ENCODE data around the gene ATG5.

ATG5 gene

GRCh38 chr6:106226676-106227075 lies 98.9 kb downstream of the ATG5 start:
- H3K36me3 ChIP-seq (ENCODE audit: control insufficient read depth, insufficient read depth, low read length), result no peaks in the 10 kb centered on the region
- WGBS (ENCODE audit: insufficient coverage, insufficient read length), result no CpG with 5 or more reads among the region's 2 CpGs
- no peaks in the 10 kb centered on the region for H3K4me1 ChIP-seq (ENCODE audit: control insufficient read depth, insufficient read depth, low read length)
- no peaks in the 10 kb centered on the region for H3K27me3 ChIP-seq (ENCODE audit: control insufficient read depth, insufficient read depth, low read length)
- H3K9me3 ChIP-seq (ENCODE audit: control insufficient read depth, insufficient read depth, low read length), result no peaks in the 10 kb centered on the region
- DNase-seq (ENCODE audit: low read depth, low spot score), result no peak
- no peak overlapping the region for H3K27ac ChIP-seq (ENCODE audit: low read length)
- H3K4me3 ChIP-seq (ENCODE audit: low read length), result no peak overlapping the region

GRCh38 chr6:106225581-106225980 lies 100.0 kb downstream of the ATG5 start:
- no peak for DNase-seq (ENCODE audit: low read depth, low spot score)
- no peaks in the 10 kb centered on the region for H3K9me3 ChIP-seq (ENCODE audit: control insufficient read depth, insufficient read depth, low read length)
- no peak overlapping the region for H3K4me3 ChIP-seq (ENCODE audit: low read length)
- H3K27me3 ChIP-seq (ENCODE audit: control insufficient read depth, insufficient read depth, low read length), result no peaks in the 10 kb centered on the region
- no peaks in the 10 kb centered on the region for H3K36me3 ChIP-seq (ENCODE audit: control insufficient read depth, insufficient read depth, low read length)
- no peaks in the 10 kb centered on the region for H3K4me1 ChIP-seq (ENCODE audit: control insufficient read depth, insufficient read depth, low read length)
- H3K27ac ChIP-seq (ENCODE audit: low read length), result no peak overlapping the region

- WGBS (ENCODE audit: insufficient coverage, insufficient read length), result no CpG with 5 or more reads among the region's 2 CpGs
- Histone ChIP-seq H3K27ac (ENCODE audit: low read length) (no peak overlapping the region), H3K4me3 (ENCODE audit: low read length) (no peak overlapping the region), H3K27me3 (ENCODE audit: control insufficient read depth, insufficient read depth, low read length) (no peaks in the 10 kb centered on the region), H3K4me1 (ENCODE audit: control insufficient read depth, insufficient read depth, low read length) (no peaks in the 10 kb centered on the region), H3K36me3 (ENCODE audit: control insufficient read depth, insufficient read depth, low read length) (no peaks in the 10 kb centered on the region), H3K9me3 (ENCODE audit: control insufficient read depth, insufficient read depth, low read length) (no peaks in the 10 kb centered on the region)
- peak; percentile 16 for DNase-seq (ENCODE audit: low read depth, low spot score)
Observed at GRCh38 chr6:106223300-106223930, 102.1 kb downstream of the ATG5 start.

GRCh38 chr6:106220485-106220884 lies 105.1 kb downstream of the ATG5 start:
- H3K4me3 ChIP-seq (ENCODE audit: low read length), result no peak overlapping the region
- H3K36me3 ChIP-seq (ENCODE audit: control insufficient read depth, insufficient read depth, low read length), result no peaks in the 10 kb centered on the region
- no peak overlapping the region for H3K27ac ChIP-seq (ENCODE audit: low read length)
- H3K27me3 ChIP-seq (ENCODE audit: control insufficient read depth, insufficient read depth, low read length), result no peaks in the 10 kb centered on the region
- DNase-seq (ENCODE audit: low read depth, low spot score), result no peak
- H3K9me3 ChIP-seq (ENCODE audit: control insufficient read depth, insufficient read depth, low read length), result no peaks in the 10 kb centered on the region
- H3K4me1 ChIP-seq (ENCODE audit: control insufficient read depth, insufficient read depth, low read length), result no peaks in the 10 kb centered on the region

- WGBS (ENCODE audit: insufficient coverage, insufficient read length), result no CpG with 5 or more reads among the region's 1 CpG
Observed at GRCh38 chr6:106216527-106216926, 109.0 kb downstream of the ATG5 start.

GRCh38 chr6:106215608-106216007 lies 110.0 kb downstream of the ATG5 start:
- Histone ChIP-seq H3K27ac (ENCODE audit: low read length) (no peak overlapping the region), H3K36me3 (ENCODE audit: control insufficient read depth, insufficient read depth, low read length) (no peaks in the 10 kb centered on the region), H3K4me1 (ENCODE audit: control insufficient read depth, insufficient read depth, low read length) (no peaks in the 10 kb centered on the region), H3K4me3 (ENCODE audit: low read length) (no peak overlapping the region), H3K9me3 (ENCODE audit: control insufficient read depth, insufficient read depth, low read length) (no peaks in the 10 kb centered on the region), H3K27me3 (ENCODE audit: control insufficient read depth, insufficient read depth, low read length) (no peaks in the 10 kb centered on the region)
- no peak for DNase-seq (ENCODE audit: low read depth, low spot score)
- WGBS (ENCODE audit: insufficient coverage, insufficient read length), result no CpG with 5 or more reads among the region's 3 CpGs

More at GRCh38 chr6:106216527-106216926, 109.0 kb downstream of the ATG5 start:
- H3K27ac ChIP-seq (ENCODE audit: low read length), result no peak overlapping the region
- H3K9me3 ChIP-seq (ENCODE audit: control insufficient read depth, insufficient read depth, low read length), result no peaks in the 10 kb centered on the region
- no peak overlapping the region for H3K4me3 ChIP-seq (ENCODE audit: low read length)
- no peaks in the 10 kb centered on the region for H3K27me3 ChIP-seq (ENCODE audit: control insufficient read depth, insufficient read depth, low read length)
- no peak for DNase-seq (ENCODE audit: low read depth, low spot score)
- no peaks in the 10 kb centered on the region for H3K4me1 ChIP-seq (ENCODE audit: control insufficient read depth, insufficient read depth, low read length)
- H3K36me3 ChIP-seq (ENCODE audit: control insufficient read depth, insufficient read depth, low read length), result no peaks in the 10 kb centered on the region

- Histone ChIP-seq H3K27me3 (ENCODE audit: control insufficient read depth, insufficient read depth, low read length) (no peaks in the 10 kb centered on the region), H3K4me3 (ENCODE audit: low read length) (no peak overlapping the region), H3K36me3 (ENCODE audit: control insufficient read depth, insufficient read depth, low read length) (no peaks in the 10 kb centered on the region), H3K9me3 (ENCODE audit: control insufficient read depth, insufficient read depth, low read length) (no peaks in the 10 kb centered on the region), H3K27ac (ENCODE audit: low read length) (no peak overlapping the region), H3K4me1 (ENCODE audit: control insufficient read depth, insufficient read depth, low read length) (no peaks in the 10 kb centered on the region)
- WGBS (ENCODE audit: insufficient coverage, insufficient read length), result no CpG with 5 or more reads among the region's 4 CpGs
- no peak for DNase-seq (ENCODE audit: low read depth, low spot score)
Observed at GRCh38 chr6:106214531-106214930, 111.0 kb downstream of the ATG5 start.

GRCh38 chr6:106213660-106214289 lies 111.8 kb downstream of the ATG5 start:
- DNase-seq (ENCODE audit: low read depth, low spot score), result no peak
- no peaks in the 10 kb centered on the region for H3K4me1 ChIP-seq (ENCODE audit: control insufficient read depth, insufficient read depth, low read length)
- no peaks in the 10 kb centered on the region for H3K9me3 ChIP-seq (ENCODE audit: control insufficient read depth, insufficient read depth, low read length)
- H3K36me3 ChIP-seq (ENCODE audit: control insufficient read depth, insufficient read depth, low read length), result no peaks in the 10 kb centered on the region
- H3K27ac ChIP-seq (ENCODE audit: low read length), result no peak overlapping the region
- WGBS (ENCODE audit: insufficient coverage, insufficient read length), result no CpG with 5 or more reads among the region's 2 CpGs
- no peaks in the 10 kb centered on the region for H3K27me3 ChIP-seq (ENCODE audit: control insufficient read depth, insufficient read depth, low read length)
- no peak overlapping the region for H3K4me3 ChIP-seq (ENCODE audit: low read length)

GRCh38 chr6:106212576-106212975 lies 113.0 kb downstream of the ATG5 start:
- no peaks in the 10 kb centered on the region for H3K36me3 ChIP-seq (ENCODE audit: control insufficient read depth, insufficient read depth, low read length)
- no CpG with 5 or more reads among the region's 5 CpGs for WGBS (ENCODE audit: insufficient coverage, insufficient read length)
- no peaks in the 10 kb centered on the region for H3K4me1 ChIP-seq (ENCODE audit: control insufficient read depth, insufficient read depth, low read length)
- H3K9me3 ChIP-seq (ENCODE audit: control insufficient read depth, insufficient read depth, low read length), result no peaks in the 10 kb centered on the region
- H3K27ac ChIP-seq (ENCODE audit: low read length), result no peak overlapping the region
- H3K27me3 ChIP-seq (ENCODE audit: control insufficient read depth, insufficient read depth, low read length), result no peaks in the 10 kb centered on the region
- H3K4me3 ChIP-seq (ENCODE audit: low read length), result no peak overlapping the region
- DNase-seq (ENCODE audit: low read depth, low spot score), result no peak

GRCh38 chr6:106206905-106207304 lies 118.7 kb downstream of the ATG5 start:
- WGBS (ENCODE audit: insufficient coverage, insufficient read length), result no CpG with 5 or more reads among the region's 1 CpG
- Histone ChIP-seq H3K36me3 (ENCODE audit: control insufficient read depth, insufficient read depth, low read length) (no peaks in the 10 kb centered on the region), H3K9me3 (ENCODE audit: control insufficient read depth, insufficient read depth, low read length) (no peaks in the 10 kb centered on the region), H3K27ac (ENCODE audit: low read length) (no peak overlapping the region), H3K4me3 (ENCODE audit: low read length) (no peak overlapping the region), H3K27me3 (ENCODE audit: control insufficient read depth, insufficient read depth, low read length) (no peaks in the 10 kb centered on the region), H3K4me1 (ENCODE audit: control insufficient read depth, insufficient read depth, low read length) (no peaks in the 10 kb centered on the region)
- DNase-seq (ENCODE audit: low read depth, low spot score), result no peak

- H3K4me1 ChIP-seq (ENCODE audit: control insufficient read depth, insufficient read depth, low read length), result no peaks in the 10 kb centered on the region
- H3K27me3 ChIP-seq (ENCODE audit: control insufficient read depth, insufficient read depth, low read length), result no peaks in the 10 kb centered on the region
- H3K4me3 ChIP-seq (ENCODE audit: low read length), result no peak overlapping the region
- no CpG with 5 or more reads among the region's 2 CpGs for WGBS (ENCODE audit: insufficient coverage, insufficient read length)
- DNase-seq (ENCODE audit: low read depth, low spot score), result no peak
- no peaks in the 10 kb centered on the region for H3K36me3 ChIP-seq (ENCODE audit: control insufficient read depth, insufficient read depth, low read length)
- no peak overlapping the region for H3K27ac ChIP-seq (ENCODE audit: low read length)
- H3K9me3 ChIP-seq (ENCODE audit: control insufficient read depth, insufficient read depth, low read length), result no peaks in the 10 kb centered on the region
Observed at GRCh38 chr6:106204961-106205360, 120.6 kb downstream of the ATG5 start.

Data from iPS DF 6.9 (cell line).